Measurements from ENCODE around the gene TYRO3.
A peak's percentile ranks its signal among the peaks of the same experiment; 100 is the strongest.

The TYRO3 gene

GRCh38 chr15:41558400-41559238, at the start of gene TYRO3:
Gene TYRO3 (plus strand): TSS chr15:41559212. CDS start chr15:41559258, 46 bp downstream.
- DNase-seq (ENCODE audit: low read depth in 2 of 2), result peak; percentile 24 to 77

GRCh38 chr15:41510728-41511127, 48.3 kb upstream of the TYRO3 start:
- no peak for DNase-seq (ENCODE audit: low read depth in 2 of 2)

GRCh38 chr15:41511331-41511898, 47.6 kb upstream of the TYRO3 start:
- no peak for DNase-seq (ENCODE audit: low read depth in 2 of 2)

- no peak for DNase-seq (ENCODE audit: low read depth in 2 of 2)
Observed at GRCh38 chr15:41511899-41512369, 47.1 kb upstream of the TYRO3 start.

- no peak for DNase-seq (ENCODE audit: low read depth in 2 of 2)
Observed at GRCh38 chr15:41512512-41512939, 46.5 kb upstream of the TYRO3 start.

GRCh38 chr15:41512940-41513505, 46.0 kb upstream of the TYRO3 start:
- no peak for DNase-seq (ENCODE audit: low read depth in 2 of 2)

- no peak for DNase-seq (ENCODE audit: low read depth in 2 of 2)
Observed at GRCh38 chr15:41513506-41514227, 45.3 kb upstream of the TYRO3 start, which contains the start of gene LTK. Gene LTK (minus strand): TSS chr15:41513827. CDS start chr15:41513709, 118 bp downstream.

- no peak for DNase-seq (ENCODE audit: low read depth in 2 of 2)
Observed at GRCh38 chr15:41517895-41518449, 41.0 kb upstream of the TYRO3 start.

- no peak for DNase-seq (ENCODE audit: low read depth in 2 of 2)
Observed at GRCh38 chr15:41520636-41521035, 38.4 kb upstream of the TYRO3 start.

GRCh38 chr15:41521614-41522013, 37.4 kb upstream of the TYRO3 start:
- no peak for DNase-seq (ENCODE audit: low read depth in 2 of 2)

GRCh38 chr15:41523097-41523496, 35.9 kb upstream of the TYRO3 start:
- DNase-seq (ENCODE audit: low read depth in 2 of 2), result no peak

GRCh38 chr15:41530363-41530956, 28.6 kb upstream of the TYRO3 start:
- DNase-seq (ENCODE audit: low read depth in 2 of 2), result no peak

- no peak for DNase-seq (ENCODE audit: low read depth in 2 of 2)
Observed at GRCh38 chr15:41535544-41535943, 23.5 kb upstream of the TYRO3 start.

GRCh38 chr15:41536866-41537265, 22.1 kb upstream of the TYRO3 start:
- DNase-seq (ENCODE audit: low read depth in 2 of 2), result no peak

- no peak for DNase-seq (ENCODE audit: low read depth in 2 of 2)
Observed at GRCh38 chr15:41543521-41543870, 15.5 kb upstream of the TYRO3 start.

GRCh38 chr15:41544650-41545015, 14.4 kb upstream of the TYRO3 start:
- DNase-seq (ENCODE audit: low read depth in 2 of 2), result no peak

- DNase-seq (ENCODE audit: low read depth in 2 of 2), result no peak
Observed at GRCh38 chr15:41545218-41545617, 13.8 kb upstream of the TYRO3 start.

GRCh38 chr15:41546851-41547786, 11.9 kb upstream of the TYRO3 start:
- DNase-seq (ENCODE audit: low read depth in 2 of 2), result no peak

- DNase-seq (ENCODE audit: low read depth in 2 of 2), result no peak
Observed at GRCh38 chr15:41550066-41550775, 8.8 kb upstream of the TYRO3 start.

- no peak for DNase-seq (ENCODE audit: low read depth in 2 of 2)
Observed at GRCh38 chr15:41553731-41554130, 5.3 kb upstream of the TYRO3 start.
